Neural progenitor cell (in vitro differentiated cells): ENCODE measurements around the gene ATP6V1D. TPM values are rescaled to one million over a fixed set of nuclear protein-coding genes. Genes with fewer than 3 reads are reported as not detected.

Source experiments
- DNase-seq: peaks from one replicate; pipeline ENCODE4 v3.0.0-alpha.2; 2016; ENCODE audit warnings: low spot score
- H2AFZ ChIP-seq: fragments of 200-600 bp; sonication (generic); replicated peaks from 2 replicates; pipeline ENCODE4 v1.6.1; 2016; ENCODE audit warnings: antibody characterized with exemption
- H3F3A ChIP-seq: fragments of 200-600 bp; sonication (generic); 2 replicates; pipeline ENCODE4 v1.6.1; 2016; ENCODE audit warnings: antibody characterized with exemption, low read depth
- H3K27ac ChIP-seq: fragments of 200-600 bp; sonication (generic); 2 replicates; pipeline ENCODE4 v1.5.1; 2016; ENCODE audit warnings: mild to moderate bottlenecking
- H3K27me3 ChIP-seq: fragments of 200-600 bp; sonication (generic); 2 replicates; pipeline ENCODE4 v1.6.1; 2016; ENCODE audit warnings: mild to moderate bottlenecking, moderate library complexity
- H3K36me3 ChIP-seq: fragments of 200-600 bp; sonication (generic); 2 replicates; pipeline ENCODE4 v1.5.1; 2016
- H3K4me1 ChIP-seq: fragments of 200-600 bp; sonication (generic); 2 replicates; pipeline ENCODE4 v1.6.1; 2016; ENCODE audit warnings: mixed run types
- H3K4me2 ChIP-seq: fragments of 200-600 bp; sonication (generic); 2 replicates; pipeline ENCODE4 v1.6.1; 2016
- H3K4me3 ChIP-seq: fragments of 200-600 bp; sonication (generic); 2 replicates; pipeline ENCODE4 v1.5.1; 2016
- H3K79me2 ChIP-seq: fragments of 200-600 bp; sonication (generic); 2 replicates; pipeline ENCODE4 v1.6.1; 2016; ENCODE audit warnings: low read depth
- H3K9ac ChIP-seq: fragments of 200-600 bp; sonication (generic); 2 replicates; pipeline ENCODE4 v1.6.1; 2016
- H3K9me3 ChIP-seq: fragments of 200-600 bp; sonication (generic); 2 replicates; pipeline ENCODE4 v1.5.1; 2016; ENCODE audit warnings: low read depth
- H4K20me1 ChIP-seq: fragments of 200-600 bp; sonication (generic); 2 replicates; pipeline ENCODE4 v1.6.1; 2016; ENCODE audit warnings: low read depth
- H3K27ac Mint-ChIP-seq: 3 replicates; pipeline ENCODE4 v1.8.0; 2021; ENCODE audit warnings: mixed read lengths
- H3K27me3 Mint-ChIP-seq: 2 replicates; pipeline ENCODE4 v1.8.0; 2022; ENCODE audit warnings: low read depth, mild to moderate bottlenecking, inconsistent platforms, moderate library complexity, mixed read lengths; ENCODE audit not compliant: insufficient read depth
- H3K36me3 Mint-ChIP-seq: 3 replicates; pipeline ENCODE4 v1.8.0; 2021; ENCODE audit warnings: mixed read lengths
- H3K4me1 Mint-ChIP-seq: 3 replicates; pipeline ENCODE4 v1.8.0; 2021; ENCODE audit warnings: mixed read lengths
- H3K4me3 Mint-ChIP-seq: 3 replicates; pipeline ENCODE4 v1.8.0; 2021; ENCODE audit warnings: mild to moderate bottlenecking, moderate library complexity, mixed read lengths
- H3K9me3 Mint-ChIP-seq: 3 replicates; pipeline ENCODE4 v1.8.0; 2020; ENCODE audit warnings: mixed read lengths
- CTCF ChIP-seq: fragments of 200-600 bp; sonication (generic); IDR thresholded peaks from 2 replicates; pipeline ENCODE4 v1.5.1; 2017; ENCODE audit warnings: antibody characterized with exemption, mild to moderate bottlenecking
- EZH2 ChIP-seq: fragments of 200-600 bp; sonication (generic); IDR thresholded peaks from 2 replicates; pipeline ENCODE4 v1.6.1; 2017; ENCODE audit warnings: antibody characterized with exemption, mild to moderate bottlenecking, moderate library complexity
- EZH2phosphoT487 ChIP-seq: fragments of 200-600 bp; sonication (generic); IDR thresholded peaks from 2 replicates; pipeline ENCODE4 v1.6.1; 2017; ENCODE audit warnings: antibody characterized with exemption
- small RNA-seq: library from RNA; depleted of rRNA; stranded (forward); fragments of <200 nt; gene quantifications from one replicate; pipeline ENCODE3, GENCODE V24; 2015
- total RNA-seq: library from RNA; depleted of rRNA; stranded (reverse); fragments of >200 nt; gene quantifications from 2 replicates; pipeline ENCODE4 v1.2.3, GENCODE V29; 2015; ENCODE audit warnings: low replicate concordance

ATP6V1D gene
- total RNA-seq, 1 donor from 2014 or later: 79.9 TPM

GRCh38 chr14:67313153-67313552 is 46.5 kb downstream of the ATP6V1D start:
- H3K36me3 Mint-ChIP-seq: peaks cover 1% of the 10 kb centered on the region

GRCh38 chr14:67311868-67312267 is 47.7 kb downstream of the ATP6V1D start:
- no peaks in the 10 kb centered on the region for H3K79me2 ChIP-seq
- Mint-ChIP-seq H3K36me3 (peaks cover 1% of the 10 kb centered on the region), H3K4me3 (no peak overlapping the region), H3K27me3 (no peaks in the 10 kb centered on the region), H3K9me3 (no peaks in the 10 kb centered on the region), H3K4me1 (no peaks in the 10 kb centered on the region), H3K27ac (no peak overlapping the region)
- no peak for DNase-seq
- H3K9me3 ChIP-seq: no peaks in the 10 kb centered on the region
- H3K27ac ChIP-seq: no peak overlapping the region
- no peak overlapping the region for H3K4me3 ChIP-seq
- no peak overlapping the region for H3K9ac ChIP-seq
- no peak overlapping the region for H2AFZ ChIP-seq
- no peaks in the 10 kb centered on the region for H3K36me3 ChIP-seq
- TF ChIP-seq CTCF (no peak), EZH2phosphoT487 (no peak), EZH2 (no peak)
- H4K20me1 ChIP-seq: no peaks in the 10 kb centered on the region
- no peaks in the 10 kb centered on the region for H3K4me1 ChIP-seq
- H3K27me3 ChIP-seq: no peaks in the 10 kb centered on the region
- H3K4me2 ChIP-seq: no peak overlapping the region
- no peaks in the 10 kb centered on the region for H3F3A ChIP-seq

More at GRCh38 chr14:67313153-67313552, 46.5 kb downstream of the ATP6V1D start:
- Histone ChIP-seq H3K36me3 (no peaks in the 10 kb centered on the region), H3K4me3 (no peak overlapping the region), H3K9me3 (no peaks in the 10 kb centered on the region), H3K9ac (no peak overlapping the region), H3K27ac (no peak overlapping the region), H3K27me3 (no peaks in the 10 kb centered on the region), H3K4me1 (no peaks in the 10 kb centered on the region), H2AFZ (no peak overlapping the region), H3F3A (no peaks in the 10 kb centered on the region), H3K4me2 (no peak overlapping the region), H4K20me1 (no peaks in the 10 kb centered on the region), H3K79me2 (no peaks in the 10 kb centered on the region)
- no peak for TF ChIP-seq CTCF
- no peak for TF ChIP-seq EZH2
- TF ChIP-seq EZH2phosphoT487: no peak
- Mint-ChIP-seq H3K27ac (no peak overlapping the region), H3K9me3 (no peaks in the 10 kb centered on the region), H3K27me3 (no peaks in the 10 kb centered on the region), H3K4me1 (no peaks in the 10 kb centered on the region), H3K4me3 (no peak overlapping the region)
- DNase-seq: no peak

Small RNA genes within 50 kb of the gene (small RNA-seq; reads per million reads assigned to genes)
- gene RF00019: not detected

Other genes with a start within 250 kb of the ATP6V1D start
- not detected in 2 replicates for gene GARIN2, start 170.4 kb downstream of the ATP6V1D start, total RNA-seq
- gene PALS1, start 118.4 kb downstream of the ATP6V1D start, total RNA-seq: 28.2 and 47.0 TPM in 2 replicates
- gene EIF2S1, start 524 bp upstream of the ATP6V1D start, total RNA-seq: 118 and 193 TPM in 2 replicates
- not detected in 2 replicates for gene PLEK2, start 52.4 kb upstream of the ATP6V1D start, total RNA-seq
- gene TMEM229B, start 128.9 kb upstream of the ATP6V1D start, total RNA-seq: 0.12 TPM in 1 of 2 replicates, not detected in the other
- 10.1 and 17.6 TPM in 2 replicates for gene PLEKHH1, start 173.5 kb upstream of the ATP6V1D start, total RNA-seq
- gene PIGH, start 240.5 kb upstream of the ATP6V1D start, total RNA-seq: 15.8 and 20.4 TPM in 2 replicates